Measurements from ENCODE around the gene CD52. TPM values are rescaled to one million over a fixed set of nuclear protein-coding genes. Genes with fewer than 3 reads are reported as not detected.

Gene CD52
- total and polyA plus RNA-seq, 2 experiments from 2014 or later = 7.3 TPM; not detected in 1

- H3K4me2 ChIP-seq = peak within 1 kb of the TSS; percentile 98
- H3K27ac ChIP-seq (ENCODE audit: low read depth) = no peak within 1 kb of the TSS
- 0 out of 2 replicates have a peak, but pooled peaks cover 9% of the 10 kb centered on the region for H3K79me2 ChIP-seq (replicated peaks; ENCODE audit: insufficient read depth)
- Mint-ChIP-seq H3K36me3 (ENCODE audit: low read depth) (no peaks in the 10 kb centered on the region), H3K27ac (peak within 1 kb of the TSS; percentile 92), H3K9me3 (no peaks in the 10 kb centered on the region), H3K4me1 (peaks cover 16% of the 10 kb centered on the region; the same call in 2 of the 3 replicates), H3K27me3 (ENCODE audit: insufficient read depth, low read depth, poor library complexity) (no peaks in the 10 kb centered on the region), H3K4me3 (peak within 1 kb of the TSS; percentile 98)
- peak; percentile 99 for ATAC-seq
- peak within 1 kb of the TSS; percentile 98 for H2AFZ ChIP-seq
- H3K36me3 ChIP-seq (ENCODE audit: insufficient read depth) = no peaks in the 10 kb centered on the region
- no peaks in the 10 kb centered on the region for H3K27me3 ChIP-seq (ENCODE audit: insufficient read depth)
- 0 out of 2 replicates have a peak, but pooled peaks cover 5% of the 10 kb centered on the region for H3F3A ChIP-seq (replicated peaks; ENCODE audit: low read depth)
- H3K9me2 ChIP-seq (ENCODE audit: insufficient read depth) = no peaks in the 10 kb centered on the region
- peak within 1 kb of the TSS; percentile 99 for H3K4me3 ChIP-seq
- peak; percentile 99 for DNase-seq (ENCODE audit: low spot score)
- no peaks in the 10 kb centered on the region for H4K20me1 ChIP-seq (replicated peaks; ENCODE audit: insufficient read depth)
- TF ChIP-seq EZH2phosphoT487 (IDR thresholded peaks at IDR 0.05; ENCODE audit: unreplicated experiment) = no peak
- TF ChIP-seq CREB1 (CRISPR knock-in tag; IDR thresholded peaks at IDR 0.05; ENCODE audit: low read depth) = no peak
- TF ChIP-seq NANOG (IDR thresholded peaks at IDR 0.05; ENCODE audit: borderline replicate concordance) = no peak
- TF ChIP-seq POLR2AphosphoS5 (IDR thresholded peaks at IDR 0.05; ENCODE audit: low read depth) = no peak; the same call in 1 of the 2 replicates
- no peak for TF ChIP-seq ZNF331 (CRISPR knock-in tag; IDR thresholded peaks at IDR 0.05; ENCODE audit: low read depth)
- TF ChIP-seq REST (IDR thresholded peaks at IDR 0.05; ENCODE audit: unreplicated experiment) = no peak
- TF ChIP-seq ZNF114 (CRISPR knock-in tag; IDR thresholded peaks at IDR 0.05) = no peak
- no peak for TF ChIP-seq EZH2 (IDR thresholded peaks at IDR 0.05; ENCODE audit: low read depth, unreplicated experiment)
- TF ChIP-seq ETS1 (IDR thresholded peaks at IDR 0.05) = no peak
- H3K4me1 ChIP-seq (ENCODE audit: insufficient read depth) = peaks cover 10% of the 10 kb centered on the region
Observed at GRCh38 chr1:26306290-26307229, 11.2 kb upstream of the CD52 start, which contains the start of gene UBXN11. UBXN11 (minus strand) TSS chr1:26306636; CDS start chr1:26302883, 3,753 bp downstream.
